ENCODE measurements around the gene RTL3. TPM values are rescaled to one million over a fixed set of nuclear protein-coding genes. Genes with fewer than 3 reads are reported as not detected.

Gene RTL3
- total and polyA plus RNA-seq, 2 experiments from 2014 or later = not detected

DNA sequence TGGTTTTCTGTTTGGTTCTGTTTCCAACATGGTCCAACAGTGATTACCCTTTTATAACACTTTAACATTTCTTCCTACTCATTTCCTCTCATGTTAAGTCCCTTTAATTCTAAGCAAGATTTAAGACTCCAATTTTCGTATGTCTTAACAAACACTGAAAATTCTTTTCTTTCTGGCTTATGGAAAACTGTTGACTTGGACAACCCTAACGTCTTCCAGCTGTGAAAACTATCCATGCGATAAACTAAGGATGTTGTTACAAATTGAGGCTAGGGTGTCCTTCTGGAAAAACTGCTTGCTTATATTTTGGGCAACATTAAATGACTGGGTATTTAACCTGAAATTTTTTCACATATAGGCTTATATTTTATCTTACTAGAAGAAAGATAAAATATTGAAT lies 33.9 kb upstream of the RTL3 start (continued):
- TF ChIP-seq, protein P1, sequence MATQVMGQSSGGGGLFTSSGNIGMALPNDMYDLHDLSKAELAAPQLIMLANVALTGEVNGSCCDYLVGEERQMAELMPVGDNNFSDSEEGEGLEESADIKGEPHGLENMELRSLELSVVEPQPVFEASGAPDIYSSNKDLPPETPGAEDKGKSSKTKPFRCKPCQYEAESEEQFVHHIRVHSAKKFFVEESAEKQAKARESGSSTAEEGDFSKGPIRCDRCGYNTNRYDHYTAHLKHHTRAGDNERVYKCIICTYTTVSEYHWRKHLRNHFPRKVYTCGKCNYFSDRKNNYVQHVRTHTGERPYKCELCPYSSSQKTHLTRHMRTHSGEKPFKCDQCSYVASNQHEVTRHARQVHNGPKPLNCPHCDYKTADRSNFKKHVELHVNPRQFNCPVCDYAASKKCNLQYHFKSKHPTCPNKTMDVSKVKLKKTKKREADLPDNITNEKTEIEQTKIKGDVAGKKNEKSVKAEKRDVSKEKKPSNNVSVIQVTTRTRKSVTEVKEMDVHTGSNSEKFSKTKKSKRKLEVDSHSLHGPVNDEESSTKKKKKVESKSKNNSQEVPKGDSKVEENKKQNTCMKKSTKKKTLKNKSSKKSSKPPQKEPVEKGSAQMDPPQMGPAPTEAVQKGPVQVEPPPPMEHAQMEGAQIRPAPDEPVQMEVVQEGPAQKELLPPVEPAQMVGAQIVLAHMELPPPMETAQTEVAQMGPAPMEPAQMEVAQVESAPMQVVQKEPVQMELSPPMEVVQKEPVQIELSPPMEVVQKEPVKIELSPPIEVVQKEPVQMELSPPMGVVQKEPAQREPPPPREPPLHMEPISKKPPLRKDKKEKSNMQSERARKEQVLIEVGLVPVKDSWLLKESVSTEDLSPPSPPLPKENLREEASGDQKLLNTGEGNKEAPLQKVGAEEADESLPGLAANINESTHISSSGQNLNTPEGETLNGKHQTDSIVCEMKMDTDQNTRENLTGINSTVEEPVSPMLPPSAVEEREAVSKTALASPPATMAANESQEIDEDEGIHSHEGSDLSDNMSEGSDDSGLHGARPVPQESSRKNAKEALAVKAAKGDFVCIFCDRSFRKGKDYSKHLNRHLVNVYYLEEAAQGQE (IDR thresholded peaks at IDR 0.05; ENCODE audit: unreplicated experiment) = no peak
- no peak for TF ChIP-seq ZNF331 (CRISPR knock-in tag; IDR thresholded peaks at IDR 0.05; ENCODE audit: low read depth)

DNA sequence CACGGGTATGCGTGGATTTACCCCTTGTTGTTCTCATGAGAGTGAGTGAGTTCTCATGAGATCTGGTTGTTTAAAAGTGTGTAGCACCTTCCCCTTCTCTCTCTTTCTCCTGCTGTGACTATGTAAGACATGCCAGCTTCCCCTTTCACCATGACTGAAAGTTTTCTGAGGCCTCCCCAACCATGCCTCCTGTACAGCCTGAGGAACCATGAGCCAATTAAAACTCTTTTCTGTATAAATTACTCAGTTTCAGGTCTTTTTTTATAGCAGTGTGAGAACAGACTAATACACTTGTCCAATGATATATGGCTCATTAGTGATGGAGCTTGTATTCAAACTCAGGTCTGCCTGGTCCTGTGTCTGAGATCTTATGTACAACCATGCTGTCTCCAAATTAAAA lies 28.5 kb upstream of the RTL3 start:
- H2AFZ ChIP-seq = no peak overlapping the region
- no peaks in the 10 kb centered on the region for H3K36me3 ChIP-seq (ENCODE audit: insufficient read depth)
- no peaks in the 10 kb centered on the region for H4K20me1 ChIP-seq (replicated peaks; ENCODE audit: insufficient read depth)
- Mint-ChIP-seq H3K27ac (no peak overlapping the region), H3K36me3 (ENCODE audit: low read depth) (no peaks in the 10 kb centered on the region), H3K9me3 (no peaks in the 10 kb centered on the region), H3K27me3 (ENCODE audit: insufficient read depth, low read depth, poor library complexity) (no peaks in the 10 kb centered on the region), H3K4me1 (no peaks in the 10 kb centered on the region), H3K4me3 (no peak overlapping the region)
- H3K4me2 ChIP-seq = no peak overlapping the region
- no peak overlapping the region for H3K4me3 ChIP-seq
- no peaks in the 10 kb centered on the region for H3K79me2 ChIP-seq (replicated peaks; ENCODE audit: insufficient read depth)
- H3K27ac ChIP-seq (ENCODE audit: low read depth) = no peak overlapping the region
- DNase-seq (ENCODE audit: low spot score) (no peak), ATAC-seq (no peak)
- H3K27me3 ChIP-seq (ENCODE audit: insufficient read depth) = no peaks in the 10 kb centered on the region
- no peaks in the 10 kb centered on the region for H3F3A ChIP-seq (replicated peaks; ENCODE audit: low read depth)
- no peaks in the 10 kb centered on the region for H3K4me1 ChIP-seq (ENCODE audit: insufficient read depth)
- no peaks in the 10 kb centered on the region for H3K9me2 ChIP-seq (ENCODE audit: insufficient read depth)
- TF ChIP-seq STAT1 (IDR thresholded peaks at IDR 0.05; ENCODE audit: unreplicated experiment) (no peak), NANOG (IDR thresholded peaks at IDR 0.05; ENCODE audit: borderline replicate concordance) (no peak), EZH2 (IDR thresholded peaks at IDR 0.05; ENCODE audit: low read depth, unreplicated experiment) (no peak), EZH2phosphoT487 (IDR thresholded peaks at IDR 0.05; ENCODE audit: unreplicated experiment) (no peak), ZNF462 (CRISPR knock-in tag; IDR thresholded peaks at IDR 0.05) (no peak), ZNF114 (CRISPR knock-in tag; IDR thresholded peaks at IDR 0.05) (no peak), ZNF331 (CRISPR knock-in tag; IDR thresholded peaks at IDR 0.05; ENCODE audit: low read depth) (no peak), JUNB (IDR thresholded peaks at IDR 0.05; ENCODE audit: unreplicated experiment) (no peak), POLR2AphosphoS5 (IDR thresholded peaks at IDR 0.05; ENCODE audit: low read depth) (no peak)
- TF ChIP-seq, protein P1 (IDR thresholded peaks at IDR 0.05; ENCODE audit: unreplicated experiment) = no peak

Data from GM23338 (cell line).